ENCODE data around the gene AGAP1.

The AGAP1 gene

GRCh38 chr2:235898766-235899165, 404.9 kb downstream of the AGAP1 start:
- ATAC-seq (ENCODE audit: low read depth) (no peak), DNase-seq (ENCODE audit: low spot score in 2 of 2) (no peak)
- Mint-ChIP-seq H3K4me3 (no peak overlapping the region), H3K36me3 (no peaks in the 10 kb centered on the region), H3K27me3 (peaks cover 3% of the 10 kb centered on the region), H3K27ac (no peak overlapping the region), H3K9me3 (peaks cover 3% of the 10 kb centered on the region), H3K4me1 (no peaks in the 10 kb centered on the region)

GRCh38 chr2:235900631-235901030, 406.8 kb downstream of the AGAP1 start:
- no peaks in the 10 kb centered on the region for H3K36me3 Mint-ChIP-seq
- no peaks in the 10 kb centered on the region for H3K4me1 Mint-ChIP-seq
- no peak overlapping the region for H3K4me3 Mint-ChIP-seq
- H3K27ac Mint-ChIP-seq: no peak overlapping the region
- no peak for DNase-seq (ENCODE audit: low spot score in 2 of 2)
- no peak for ATAC-seq (ENCODE audit: low read depth)
- H3K9me3 Mint-ChIP-seq: no peaks in the 10 kb centered on the region
- peaks cover 5% of the 10 kb centered on the region for H3K27me3 Mint-ChIP-seq

- ATAC-seq (ENCODE audit: low read depth) (no peak), DNase-seq (ENCODE audit: low spot score in 2 of 2) (no peak)
- no peaks in the 10 kb centered on the region for H3K36me3 Mint-ChIP-seq
- no peaks in the 10 kb centered on the region for H3K4me1 Mint-ChIP-seq
- no peak overlapping the region for H3K4me3 Mint-ChIP-seq
- no peak overlapping the region for H3K27ac Mint-ChIP-seq
- H3K27me3 Mint-ChIP-seq: peaks cover 5% of the 10 kb centered on the region
- no peaks in the 10 kb centered on the region for H3K9me3 Mint-ChIP-seq
Observed at GRCh38 chr2:235901243-235901642, 407.4 kb downstream of the AGAP1 start.

- DNase-seq (ENCODE audit: low spot score in 2 of 2): no peak
- ATAC-seq (ENCODE audit: low read depth): no peak
- Mint-ChIP-seq H3K4me3 (no peak overlapping the region), H3K4me1 (peaks cover 3% of the 10 kb centered on the region), H3K27ac (no peak overlapping the region), H3K9me3 (no peaks in the 10 kb centered on the region), H3K36me3 (no peaks in the 10 kb centered on the region), H3K27me3 (peaks cover 13% of the 10 kb centered on the region)
Observed at GRCh38 chr2:235903782-235904584, 410.1 kb downstream of the AGAP1 start.

- peaks cover 13% of the 10 kb centered on the region for H3K27me3 Mint-ChIP-seq
- no peak overlapping the region for H3K4me3 Mint-ChIP-seq
- no peak for ATAC-seq (ENCODE audit: low read depth)
- peaks cover 3% of the 10 kb centered on the region for H3K4me1 Mint-ChIP-seq
- no peaks in the 10 kb centered on the region for H3K9me3 Mint-ChIP-seq
- no peak overlapping the region for H3K27ac Mint-ChIP-seq
- DNase-seq (ENCODE audit: low spot score in 2 of 2): no peak
- no peaks in the 10 kb centered on the region for H3K36me3 Mint-ChIP-seq
Observed at GRCh38 chr2:235904585-235904931, 410.7 kb downstream of the AGAP1 start.

- Mint-ChIP-seq H3K9me3 (peaks cover 5% of the 10 kb centered on the region), H3K4me1 (peaks cover 3% of the 10 kb centered on the region), H3K27me3 (peaks cover 11% of the 10 kb centered on the region), H3K4me3 (no peak overlapping the region), H3K27ac (no peak overlapping the region), H3K36me3 (no peaks in the 10 kb centered on the region)
- DNase-seq (ENCODE audit: low spot score in 2 of 2): no peak
- ATAC-seq (ENCODE audit: low read depth): peak; percentile 77
Observed at GRCh38 chr2:235908826-235909225, 415.0 kb downstream of the AGAP1 start.

GRCh38 chr2:235909358-235909757, 415.5 kb downstream of the AGAP1 start:
- peaks cover 3% of the 10 kb centered on the region for H3K4me1 Mint-ChIP-seq
- DNase-seq (ENCODE audit: low spot score in 2 of 2) (no peak), ATAC-seq (ENCODE audit: low read depth) (no peak)
- peaks cover 5% of the 10 kb centered on the region for H3K9me3 Mint-ChIP-seq
- H3K4me3 Mint-ChIP-seq: no peak overlapping the region
- no peak overlapping the region for H3K27ac Mint-ChIP-seq
- H3K36me3 Mint-ChIP-seq: no peaks in the 10 kb centered on the region
- H3K27me3 Mint-ChIP-seq: peaks cover 11% of the 10 kb centered on the region

- peaks cover 5% of the 10 kb centered on the region for H3K9me3 Mint-ChIP-seq
- no peak for DNase-seq (ENCODE audit: low spot score in 2 of 2)
- no peak overlapping the region for H3K4me3 Mint-ChIP-seq
- no peak overlapping the region for H3K27ac Mint-ChIP-seq
- no peak for ATAC-seq (ENCODE audit: low read depth)
- peaks cover 13% of the 10 kb centered on the region for H3K27me3 Mint-ChIP-seq
- H3K4me1 Mint-ChIP-seq: peaks cover 3% of the 10 kb centered on the region
- no peaks in the 10 kb centered on the region for H3K36me3 Mint-ChIP-seq
Observed at GRCh38 chr2:235910067-235910466, 416.2 kb downstream of the AGAP1 start.

GRCh38 chr2:235911125-235911524, 417.3 kb downstream of the AGAP1 start:
- no peak overlapping the region for H3K27ac Mint-ChIP-seq
- H3K9me3 Mint-ChIP-seq: peaks cover 7% of the 10 kb centered on the region
- no peak for DNase-seq (ENCODE audit: low spot score in 2 of 2)
- no peak overlapping the region for H3K4me3 Mint-ChIP-seq
- H3K4me1 Mint-ChIP-seq: peaks cover 3% of the 10 kb centered on the region
- H3K36me3 Mint-ChIP-seq: no peaks in the 10 kb centered on the region
- no peak for ATAC-seq (ENCODE audit: low read depth)
- peaks cover 13% of the 10 kb centered on the region for H3K27me3 Mint-ChIP-seq

GRCh38 chr2:235911633-235912233, 417.9 kb downstream of the AGAP1 start:
- no peak overlapping the region for H3K27ac Mint-ChIP-seq
- H3K36me3 Mint-ChIP-seq: no peaks in the 10 kb centered on the region
- H3K9me3 Mint-ChIP-seq: peaks cover 9% of the 10 kb centered on the region
- H3K4me3 Mint-ChIP-seq: no peak overlapping the region
- DNase-seq (ENCODE audit: low spot score in 2 of 2) (no peak), ATAC-seq (ENCODE audit: low read depth) (no peak)
- H3K27me3 Mint-ChIP-seq: peaks cover 10% of the 10 kb centered on the region
- peaks cover 3% of the 10 kb centered on the region for H3K4me1 Mint-ChIP-seq

GRCh38 chr2:235914756-235915155, 420.9 kb downstream of the AGAP1 start:
- Mint-ChIP-seq H3K9me3 (peaks cover 10% of the 10 kb centered on the region), H3K36me3 (no peaks in the 10 kb centered on the region), H3K4me1 (no peaks in the 10 kb centered on the region), H3K4me3 (no peak overlapping the region), H3K27me3 (peaks cover 5% of the 10 kb centered on the region), H3K27ac (no peak overlapping the region)
- no peak for ATAC-seq (ENCODE audit: low read depth)
- DNase-seq (ENCODE audit: low spot score in 2 of 2): no peak

- no peaks in the 10 kb centered on the region for H3K4me1 Mint-ChIP-seq
- no peak overlapping the region for H3K27ac Mint-ChIP-seq
- H3K4me3 Mint-ChIP-seq: no peak overlapping the region
- H3K27me3 Mint-ChIP-seq: peaks cover 5% of the 10 kb centered on the region
- peaks cover 9% of the 10 kb centered on the region for H3K9me3 Mint-ChIP-seq
- no peaks in the 10 kb centered on the region for H3K36me3 Mint-ChIP-seq
- ATAC-seq (ENCODE audit: low read depth): no peak
- no peak for DNase-seq (ENCODE audit: low spot score in 2 of 2)
Observed at GRCh38 chr2:235917506-235917905, 423.7 kb downstream of the AGAP1 start.

GRCh38 chr2:235918876-235919275, 425.0 kb downstream of the AGAP1 start:
- peaks cover 6% of the 10 kb centered on the region for H3K9me3 Mint-ChIP-seq
- H3K27me3 Mint-ChIP-seq: peaks cover 3% of the 10 kb centered on the region
- H3K4me3 Mint-ChIP-seq: no peak overlapping the region
- no peaks in the 10 kb centered on the region for H3K36me3 Mint-ChIP-seq
- H3K4me1 Mint-ChIP-seq: no peaks in the 10 kb centered on the region
- H3K27ac Mint-ChIP-seq: no peak overlapping the region
- no peak for DNase-seq (ENCODE audit: low spot score in 2 of 2)
- no peak for ATAC-seq (ENCODE audit: low read depth)

GRCh38 chr2:235920216-235920865, 426.5 kb downstream of the AGAP1 start:
- DNase-seq (ENCODE audit: low spot score in 2 of 2) (no peak), ATAC-seq (ENCODE audit: low read depth) (no peak)
- H3K4me1 Mint-ChIP-seq: no peaks in the 10 kb centered on the region
- no peak overlapping the region for H3K4me3 Mint-ChIP-seq
- peaks cover 3% of the 10 kb centered on the region for H3K27me3 Mint-ChIP-seq
- peaks cover 6% of the 10 kb centered on the region for H3K9me3 Mint-ChIP-seq
- no peak overlapping the region for H3K27ac Mint-ChIP-seq
- H3K36me3 Mint-ChIP-seq: no peaks in the 10 kb centered on the region

Measured in memory B cell (primary cell).